ENCODE data around the gene GRM8.

The GRM8 gene

DNA sequence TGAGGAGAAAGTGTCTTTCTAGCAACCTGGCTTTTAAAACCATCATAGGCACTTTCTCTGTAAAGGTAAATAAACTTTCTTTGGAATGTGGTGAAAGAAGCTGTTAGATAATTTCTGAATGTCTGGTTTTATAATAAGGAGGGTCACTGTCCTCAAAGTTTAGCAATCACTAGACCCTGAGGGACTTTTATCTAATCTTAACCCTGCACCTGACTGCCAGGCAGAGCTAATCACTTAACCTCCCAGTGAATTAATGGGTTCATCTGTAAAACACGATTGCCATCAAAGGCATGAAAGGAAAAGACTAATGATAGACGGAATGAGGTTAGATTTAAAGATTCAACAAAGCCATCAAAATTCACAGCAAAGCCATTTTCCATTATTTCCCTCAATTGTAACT is 553.8 kb downstream of the GRM8 start (continued):
- TF ChIP-seq, protein P1, sequence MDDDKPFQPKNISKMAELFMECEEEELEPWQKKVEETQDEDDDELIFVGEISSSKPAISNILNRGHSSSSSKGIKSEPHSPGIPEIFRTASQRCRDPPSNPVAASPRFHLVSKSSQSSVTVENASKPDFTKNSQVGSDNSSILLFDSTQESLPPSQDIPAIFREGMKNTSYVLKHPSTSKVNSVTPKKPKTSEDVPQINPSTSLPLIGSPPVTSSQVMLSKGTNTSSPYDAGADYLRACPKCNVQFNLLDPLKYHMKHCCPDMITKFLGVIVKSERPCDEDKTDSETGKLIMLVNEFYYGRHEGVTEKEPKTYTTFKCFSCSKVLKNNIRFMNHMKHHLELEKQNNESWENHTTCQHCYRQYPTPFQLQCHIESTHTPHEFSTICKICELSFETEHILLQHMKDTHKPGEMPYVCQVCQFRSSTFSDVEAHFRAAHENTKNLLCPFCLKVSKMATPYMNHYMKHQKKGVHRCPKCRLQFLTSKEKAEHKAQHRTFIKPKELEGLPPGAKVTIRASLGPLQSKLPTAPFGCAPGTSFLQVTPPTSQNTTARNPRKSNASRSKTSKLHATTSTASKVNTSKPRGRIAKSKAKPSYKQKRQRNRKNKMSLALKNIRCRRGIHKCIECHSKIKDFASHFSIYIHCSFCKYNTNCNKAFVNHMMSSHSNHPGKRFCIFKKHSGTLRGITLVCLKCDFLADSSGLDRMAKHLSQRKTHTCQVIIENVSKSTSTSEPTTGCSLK (tag by site-specific recombination; IDR thresholded peaks at IDR 0.05), result no peak
- TF ChIP-seq ZFP41 (tag by site-specific recombination; IDR thresholded peaks at IDR 0.05; ENCODE audit: borderline replicate concordance) (no peak), ZNF175 (tag by site-specific recombination; IDR thresholded peaks at IDR 0.05) (no peak), ZNF768 (tag by site-specific recombination; IDR thresholded peaks at IDR 0.05) (no peak), ZNF423 (tag by site-specific recombination; IDR thresholded peaks at IDR 0.05) (no peak), GLI2 (tag by site-specific recombination; IDR thresholded peaks at IDR 0.05; ENCODE audit: borderline replicate concordance, low read depth) (no peak), ZNF302 (tag by site-specific recombination; IDR thresholded peaks at IDR 0.05; ENCODE audit: low read depth) (no peak), ZBTB20 (tag by site-specific recombination; IDR thresholded peaks at IDR 0.05) (no peak)
- TF ChIP-seq, protein P2, sequence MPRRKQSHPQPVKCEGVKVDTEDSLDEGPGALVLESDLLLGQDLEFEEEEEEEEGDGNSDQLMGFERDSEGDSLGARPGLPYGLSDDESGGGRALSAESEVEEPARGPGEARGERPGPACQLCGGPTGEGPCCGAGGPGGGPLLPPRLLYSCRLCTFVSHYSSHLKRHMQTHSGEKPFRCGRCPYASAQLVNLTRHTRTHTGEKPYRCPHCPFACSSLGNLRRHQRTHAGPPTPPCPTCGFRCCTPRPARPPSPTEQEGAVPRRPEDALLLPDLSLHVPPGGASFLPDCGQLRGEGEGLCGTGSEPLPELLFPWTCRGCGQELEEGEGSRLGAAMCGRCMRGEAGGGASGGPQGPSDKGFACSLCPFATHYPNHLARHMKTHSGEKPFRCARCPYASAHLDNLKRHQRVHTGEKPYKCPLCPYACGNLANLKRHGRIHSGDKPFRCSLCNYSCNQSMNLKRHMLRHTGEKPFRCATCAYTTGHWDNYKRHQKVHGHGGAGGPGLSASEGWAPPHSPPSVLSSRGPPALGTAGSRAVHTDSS (tag by site-specific recombination; IDR thresholded peaks at IDR 0.05), result no peak

DNA sequence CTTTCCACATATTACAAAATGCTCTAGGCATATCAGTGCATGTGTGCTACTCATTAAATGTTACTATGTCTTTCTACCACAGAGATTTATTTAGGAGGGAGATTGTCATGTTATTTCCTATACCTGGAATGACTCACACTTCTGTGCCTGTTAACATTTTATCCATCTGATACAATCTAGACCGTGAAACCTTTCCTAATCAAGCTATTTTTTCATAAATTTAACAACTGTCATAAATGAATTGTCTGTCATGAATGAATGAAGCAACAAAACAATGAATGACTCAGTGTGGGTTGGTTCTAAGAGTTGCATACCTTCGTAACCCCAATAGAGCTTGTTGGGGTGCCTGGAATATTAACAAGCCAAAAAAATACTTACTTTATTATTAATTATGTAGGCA is 554.3 kb downstream of the GRM8 start:
- Histone ChIP-seq H3K4me3 (ENCODE audit: low read depth, low read length) (no peak overlapping the region), H3K4me1 (ENCODE audit: control insufficient read depth, insufficient read depth, low read length) (no peaks in the 10 kb centered on the region), H3K36me3 (ENCODE audit: control insufficient read depth in 2 of 2, insufficient read depth in 1 of 2, low read length in 2 of 2) (no peaks in the 10 kb centered on the region), H3K9me3 (ENCODE audit: control insufficient read depth, insufficient read depth, low read depth, low read length) (no peaks in the 10 kb centered on the region), H3K27ac (ENCODE audit: extremely low read depth, low read depth, low read length) (no peak overlapping the region)
- POLR2A ChIA-PET, result no interaction called here
- CTCF ChIA-PET, result no interaction called here
- TF ChIP-seq ZNF768 (tag by site-specific recombination; IDR thresholded peaks at IDR 0.05) (no peak), ZNF146 (tag by site-specific recombination; IDR thresholded peaks at IDR 0.05) (no peak), ZNF596 (tag by site-specific recombination; IDR thresholded peaks at IDR 0.05) (no peak), ZNF354C (tag by site-specific recombination; IDR thresholded peaks at IDR 0.05; ENCODE audit: borderline replicate concordance, low read depth) (no peak), ZNF548 (tag by site-specific recombination; IDR thresholded peaks at IDR 0.05) (no peak), ZNF324 (tag by site-specific recombination; IDR thresholded peaks at IDR 0.05) (no peak), ZXDB (tag by site-specific recombination; IDR thresholded peaks at IDR 0.05) (no peak), ZBTB20 (tag by site-specific recombination; IDR thresholded peaks at IDR 0.05) (no peak), SP7 (tag by site-specific recombination; IDR thresholded peaks at IDR 0.05) (no peak), BCL11A (tag by site-specific recombination; IDR thresholded peaks at IDR 0.05; ENCODE audit: low read depth) (no peak), ZNF658 (tag by site-specific recombination; IDR thresholded peaks at IDR 0.05) (no peak), ZNF837 (tag by site-specific recombination; IDR thresholded peaks at IDR 0.05) (no peak)
- TF ChIP-seq, protein P3, sequence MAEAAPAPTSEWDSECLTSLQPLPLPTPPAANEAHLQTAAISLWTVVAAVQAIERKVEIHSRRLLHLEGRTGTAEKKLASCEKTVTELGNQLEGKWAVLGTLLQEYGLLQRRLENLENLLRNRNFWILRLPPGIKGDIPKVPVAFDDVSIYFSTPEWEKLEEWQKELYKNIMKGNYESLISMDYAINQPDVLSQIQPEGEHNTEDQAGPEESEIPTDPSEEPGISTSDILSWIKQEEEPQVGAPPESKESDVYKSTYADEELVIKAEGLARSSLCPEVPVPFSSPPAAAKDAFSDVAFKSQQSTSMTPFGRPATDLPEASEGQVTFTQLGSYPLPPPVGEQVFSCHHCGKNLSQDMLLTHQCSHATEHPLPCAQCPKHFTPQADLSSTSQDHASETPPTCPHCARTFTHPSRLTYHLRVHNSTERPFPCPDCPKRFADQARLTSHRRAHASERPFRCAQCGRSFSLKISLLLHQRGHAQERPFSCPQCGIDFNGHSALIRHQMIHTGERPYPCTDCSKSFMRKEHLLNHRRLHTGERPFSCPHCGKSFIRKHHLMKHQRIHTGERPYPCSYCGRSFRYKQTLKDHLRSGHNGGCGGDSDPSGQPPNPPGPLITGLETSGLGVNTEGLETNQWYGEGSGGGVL (tag by site-specific recombination; IDR thresholded peaks at IDR 0.05), result no peak
- TF ChIP-seq, protein P4, sequence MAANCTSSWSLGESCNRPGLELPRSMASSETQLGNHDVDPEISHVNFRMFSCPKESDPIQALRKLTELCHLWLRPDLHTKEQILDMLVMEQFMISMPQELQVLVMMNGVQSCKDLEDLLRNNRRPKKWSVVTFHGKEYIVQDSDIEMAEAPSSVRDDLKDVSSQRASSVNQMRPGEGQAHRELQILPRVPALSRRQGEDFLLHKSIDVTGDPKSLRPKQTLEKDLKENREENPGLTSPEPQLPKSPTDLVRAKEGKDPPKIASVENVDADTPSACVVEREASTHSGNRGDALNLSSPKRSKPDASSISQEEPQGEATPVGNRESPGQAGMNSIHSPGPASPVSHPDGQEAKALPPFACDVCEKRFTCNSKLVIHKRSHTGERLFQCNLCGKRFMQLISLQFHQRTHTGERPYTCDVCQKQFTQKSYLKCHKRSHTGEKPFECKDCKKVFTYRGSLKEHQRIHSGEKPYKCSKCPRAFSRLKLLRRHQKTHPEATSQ (tag by site-specific recombination; IDR thresholded peaks at IDR 0.05), result no peak
- TF ChIP-seq, protein P2 (tag by site-specific recombination; IDR thresholded peaks at IDR 0.05), result no peak
- TF ChIP-seq, protein P5, sequence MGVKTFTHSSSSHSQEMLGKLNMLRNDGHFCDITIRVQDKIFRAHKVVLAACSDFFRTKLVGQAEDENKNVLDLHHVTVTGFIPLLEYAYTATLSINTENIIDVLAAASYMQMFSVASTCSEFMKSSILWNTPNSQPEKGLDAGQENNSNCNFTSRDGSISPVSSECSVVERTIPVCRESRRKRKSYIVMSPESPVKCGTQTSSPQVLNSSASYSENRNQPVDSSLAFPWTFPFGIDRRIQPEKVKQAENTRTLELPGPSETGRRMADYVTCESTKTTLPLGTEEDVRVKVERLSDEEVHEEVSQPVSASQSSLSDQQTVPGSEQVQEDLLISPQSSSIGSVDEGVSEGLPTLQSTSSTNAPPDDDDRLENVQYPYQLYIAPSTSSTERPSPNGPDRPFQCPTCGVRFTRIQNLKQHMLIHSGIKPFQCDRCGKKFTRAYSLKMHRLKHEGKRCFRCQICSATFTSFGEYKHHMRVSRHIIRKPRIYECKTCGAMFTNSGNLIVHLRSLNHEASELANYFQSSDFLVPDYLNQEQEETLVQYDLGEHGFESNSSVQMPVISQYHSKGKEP (tag by site-specific recombination; IDR thresholded peaks at IDR 0.05), result no peak
